ENCODE measurements around the gene IQCH.
"Not testable (repeated sequence)": the region's sequence is repeated elsewhere in the genome, so short reads cannot be mapped to it uniquely, and the experiment has no call there.

IQCH gene

GRCh38 chr15:67399925-67400324 is 145.3 kb downstream of the IQCH start:
- no peak for DNase-seq

DNA sequence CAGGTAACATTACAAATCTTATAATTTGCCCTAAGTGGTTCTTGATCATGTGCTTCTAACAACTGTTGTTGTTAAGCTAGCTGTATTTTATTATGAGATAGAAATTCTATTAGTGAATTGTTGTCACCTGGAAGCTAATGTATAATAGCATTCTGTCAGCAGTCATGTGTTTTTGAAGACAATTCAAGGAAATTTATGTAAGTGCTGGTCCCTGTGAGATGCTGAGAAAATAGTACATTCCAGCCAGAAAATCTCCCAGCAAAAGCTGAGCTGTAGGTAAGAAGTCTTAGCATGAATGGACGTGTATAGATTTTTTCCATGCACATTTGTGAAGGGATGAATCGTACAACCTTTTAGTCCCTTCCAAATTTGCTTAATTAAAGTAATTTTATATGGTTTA is 146.3 kb downstream of the IQCH start:
- no peak for DNase-seq

DNA sequence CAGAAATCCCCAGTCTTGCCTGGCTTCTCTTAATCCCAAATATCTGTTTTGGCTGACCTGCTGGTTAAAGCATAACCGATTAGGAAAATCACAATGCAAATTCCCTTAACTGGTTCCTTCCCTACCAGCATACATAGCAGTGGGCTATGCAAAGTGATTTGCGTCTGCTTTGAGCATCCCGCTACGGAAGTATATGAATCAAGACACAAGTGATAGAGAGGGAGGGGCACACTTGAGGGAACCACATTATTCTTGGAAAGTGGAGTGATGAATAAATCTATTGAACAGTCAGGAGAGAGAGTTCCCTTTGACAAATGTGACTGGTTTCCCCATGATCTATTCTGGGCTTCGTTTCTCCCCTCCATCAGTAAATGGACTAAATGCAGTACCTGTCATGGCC is 146.8 kb downstream of the IQCH start:
- DNase-seq = no peak

- no peak for DNase-seq
Observed at GRCh38 chr15:67403428-67404154, 149.0 kb downstream of the IQCH start.

DNA sequence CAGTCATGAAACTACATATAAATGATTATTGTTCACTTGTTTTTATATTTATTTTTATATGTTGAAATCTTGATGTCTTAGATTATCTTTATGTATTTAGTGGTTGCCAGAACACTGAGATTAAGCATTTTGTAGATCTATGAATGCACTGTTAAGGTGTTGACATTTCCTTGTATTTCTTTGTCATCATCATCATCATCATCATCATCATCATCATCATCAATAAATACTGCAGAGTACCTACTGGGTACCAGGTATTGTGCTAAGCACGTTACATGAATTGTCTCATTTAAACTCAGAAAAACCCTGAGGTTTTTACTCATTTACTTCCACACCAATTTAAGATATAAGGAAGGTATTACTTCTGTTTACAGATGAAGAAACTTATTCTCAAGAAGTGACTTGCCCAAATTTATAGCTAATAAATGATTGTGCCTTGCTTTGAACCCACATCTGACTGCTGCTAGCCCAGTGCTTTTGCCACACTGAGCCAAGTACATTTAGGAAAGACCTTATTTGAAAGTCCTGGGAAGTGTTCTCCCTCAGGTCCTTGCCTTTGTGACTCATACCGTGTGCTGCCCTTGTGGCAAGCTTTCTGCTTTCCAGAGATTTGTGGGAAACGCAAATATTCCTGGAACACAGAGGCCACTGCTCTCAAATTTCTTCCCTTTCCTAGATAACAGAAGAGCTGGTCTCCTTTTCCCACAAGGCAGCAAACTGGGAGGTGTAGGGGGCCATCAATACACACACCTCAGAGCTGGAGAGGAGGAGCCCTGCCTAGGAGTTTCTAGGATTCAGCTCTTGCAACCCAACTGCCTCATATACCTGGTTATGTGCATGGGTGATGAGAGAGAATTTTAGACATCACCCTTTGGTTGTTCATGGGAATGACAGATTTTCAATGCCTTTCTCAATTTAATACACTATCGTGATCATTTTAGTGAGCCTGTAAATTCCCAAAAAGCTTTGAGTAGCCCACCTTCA is 150.9 kb downstream of the IQCH start:
- DNase-seq = no peak

GRCh38 chr15:67406257-67406861 is 151.8 kb downstream of the IQCH start:
- DNase-seq = no peak

DNA sequence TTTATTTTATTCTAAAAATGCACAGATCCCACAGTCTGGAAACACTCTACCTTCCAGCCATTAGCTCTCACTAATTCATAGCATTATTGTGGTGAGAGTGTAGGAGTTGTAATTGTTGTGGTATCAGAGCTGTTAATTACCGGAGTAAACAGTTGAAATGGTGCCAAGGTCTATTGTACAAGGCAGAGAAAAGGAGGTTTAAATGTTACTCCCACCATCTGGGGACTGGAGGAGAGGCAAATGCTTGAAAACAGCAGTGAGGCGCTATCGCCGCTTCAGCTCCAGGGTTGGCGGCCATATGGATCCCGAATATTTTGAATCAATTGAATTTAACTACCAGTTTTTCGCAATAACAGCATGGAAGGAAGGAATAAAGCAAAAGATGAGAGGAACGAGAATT is 153.2 kb downstream of the IQCH start:
- no peak for DNase-seq

DNA sequence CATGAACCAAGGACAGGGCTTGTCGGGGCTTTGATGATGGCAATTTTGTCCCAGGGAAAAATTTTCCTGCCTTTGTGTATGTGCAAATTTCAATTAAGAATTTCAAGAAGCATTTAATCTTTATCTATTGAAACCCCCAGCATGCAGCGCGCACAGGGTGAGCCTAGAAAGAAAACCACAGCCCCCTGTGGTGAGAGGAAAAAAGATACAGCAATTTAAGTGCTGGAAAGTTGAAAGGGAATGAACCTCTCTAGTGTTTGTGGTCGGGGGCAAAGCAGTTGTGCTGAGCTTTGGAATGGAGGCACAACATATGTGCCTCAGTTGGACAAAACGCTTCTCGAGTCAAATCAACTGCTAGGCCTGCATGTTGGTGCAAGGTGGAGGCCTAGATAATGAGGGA is 154.6 kb downstream of the IQCH start:
- no peak for DNase-seq

- no peak for DNase-seq
Observed at GRCh38 chr15:67411486-67411885, 156.9 kb downstream of the IQCH start.

DNA sequence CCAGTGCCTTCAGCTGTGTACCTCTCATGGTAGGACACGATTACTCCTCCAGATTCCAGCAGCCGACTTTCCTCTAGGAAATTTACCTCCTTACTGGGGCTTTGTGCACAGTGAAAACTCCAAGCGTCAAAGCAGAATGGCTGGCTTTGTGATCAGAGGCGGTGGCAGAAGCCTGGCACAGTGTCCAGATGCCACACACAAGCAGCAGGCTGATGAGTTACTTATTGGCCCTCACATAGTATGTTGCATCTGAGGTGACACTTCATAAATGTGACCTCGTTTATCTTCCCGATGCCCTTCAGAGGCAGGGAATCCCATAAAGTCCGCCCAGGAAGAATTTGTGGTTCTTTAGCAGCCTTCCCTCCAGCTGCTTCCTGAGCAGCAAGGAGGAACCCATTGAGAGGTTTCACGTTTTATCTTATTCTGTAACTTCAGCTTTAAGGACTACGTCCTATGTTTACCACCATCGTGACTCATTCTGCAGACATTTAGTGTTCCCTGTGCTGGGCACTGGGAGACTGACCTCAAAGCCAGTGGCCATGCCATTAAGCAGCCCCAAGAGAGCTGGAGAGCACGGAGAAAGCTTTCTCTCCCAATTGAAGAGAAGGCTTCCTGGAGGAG is 159.3 kb downstream of the IQCH start:
- DNase-seq = no peak

GRCh38 chr15:67415181-67415580 is 160.6 kb downstream of the IQCH start:
- DNase-seq = no peak

- DNase-seq = no peak
Observed at GRCh38 chr15:67416891-67417290, 162.3 kb downstream of the IQCH start.

DNA sequence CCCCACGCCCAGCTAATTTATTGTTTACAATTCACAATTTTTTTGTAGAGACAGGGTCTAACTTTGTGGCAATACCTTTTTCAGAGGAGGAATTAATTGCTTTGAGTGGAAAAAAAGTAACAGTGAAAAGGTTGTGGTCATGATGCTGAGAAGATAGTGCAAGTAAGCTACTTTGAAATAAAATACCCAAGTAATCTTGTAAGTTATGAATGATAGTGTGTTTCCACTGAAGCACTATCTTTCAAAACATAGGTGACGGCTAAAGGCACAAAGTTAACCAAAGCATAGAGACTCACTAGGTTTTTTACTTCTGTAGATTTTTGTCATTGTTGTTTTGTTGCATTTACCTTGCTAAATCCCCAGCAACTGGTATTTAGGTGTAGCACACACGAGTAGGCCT is 165.1 kb downstream of the IQCH start:
- no peak for DNase-seq

GRCh38 chr15:67420137-67420536 is 165.6 kb downstream of the IQCH start:
- no peak for DNase-seq

GRCh38 chr15:67421105-67421504 is 166.5 kb downstream of the IQCH start:
- DNase-seq = no peak

DNA sequence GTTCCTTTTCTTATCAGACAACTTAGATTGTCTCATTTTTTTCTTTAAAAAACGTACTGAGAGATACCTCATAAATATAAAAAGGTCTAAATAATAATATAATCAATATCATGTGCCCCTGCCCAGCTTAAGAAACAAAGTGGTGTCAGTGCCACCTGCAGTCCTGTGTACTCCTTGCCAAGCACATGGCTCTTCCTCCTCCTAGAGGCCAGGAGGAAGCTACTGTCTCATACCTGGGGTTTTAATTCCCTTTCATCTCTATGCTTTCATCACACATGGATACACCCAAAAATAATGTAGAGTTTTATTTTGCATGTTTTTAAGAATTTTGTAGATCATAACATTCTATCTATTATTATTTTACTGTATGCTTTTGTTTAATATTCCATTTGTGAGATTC is 167.7 kb downstream of the IQCH start:
- no peak for DNase-seq

DNA sequence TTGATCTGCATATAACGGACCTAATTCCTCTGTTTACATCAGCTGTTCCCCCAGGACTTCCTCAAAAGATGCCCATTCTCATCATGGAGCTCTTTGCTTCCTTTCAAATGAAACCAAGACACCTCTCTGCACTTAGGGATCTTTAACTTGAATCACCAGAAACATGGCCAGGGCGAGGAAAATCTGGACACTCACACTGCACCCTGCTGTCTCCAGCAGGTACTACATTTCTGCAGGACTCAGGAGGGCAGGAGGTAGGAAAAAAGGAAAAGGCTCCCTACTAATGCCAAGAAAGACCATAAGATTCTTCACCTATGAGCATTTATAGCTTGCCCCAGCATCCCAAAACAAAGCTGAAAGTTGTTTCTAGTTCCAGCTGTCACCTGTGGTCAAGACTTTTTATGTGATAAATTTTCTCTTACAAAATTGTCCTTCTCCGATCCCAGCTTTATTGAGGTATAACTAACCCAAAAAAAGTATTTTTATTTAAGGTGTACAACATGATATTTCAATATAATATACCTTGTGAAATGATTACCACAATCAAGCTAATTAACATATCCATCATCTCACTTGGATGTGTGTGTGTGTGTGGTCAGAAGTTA is 179.0 kb downstream of the IQCH start:
- no peak for DNase-seq

DNA sequence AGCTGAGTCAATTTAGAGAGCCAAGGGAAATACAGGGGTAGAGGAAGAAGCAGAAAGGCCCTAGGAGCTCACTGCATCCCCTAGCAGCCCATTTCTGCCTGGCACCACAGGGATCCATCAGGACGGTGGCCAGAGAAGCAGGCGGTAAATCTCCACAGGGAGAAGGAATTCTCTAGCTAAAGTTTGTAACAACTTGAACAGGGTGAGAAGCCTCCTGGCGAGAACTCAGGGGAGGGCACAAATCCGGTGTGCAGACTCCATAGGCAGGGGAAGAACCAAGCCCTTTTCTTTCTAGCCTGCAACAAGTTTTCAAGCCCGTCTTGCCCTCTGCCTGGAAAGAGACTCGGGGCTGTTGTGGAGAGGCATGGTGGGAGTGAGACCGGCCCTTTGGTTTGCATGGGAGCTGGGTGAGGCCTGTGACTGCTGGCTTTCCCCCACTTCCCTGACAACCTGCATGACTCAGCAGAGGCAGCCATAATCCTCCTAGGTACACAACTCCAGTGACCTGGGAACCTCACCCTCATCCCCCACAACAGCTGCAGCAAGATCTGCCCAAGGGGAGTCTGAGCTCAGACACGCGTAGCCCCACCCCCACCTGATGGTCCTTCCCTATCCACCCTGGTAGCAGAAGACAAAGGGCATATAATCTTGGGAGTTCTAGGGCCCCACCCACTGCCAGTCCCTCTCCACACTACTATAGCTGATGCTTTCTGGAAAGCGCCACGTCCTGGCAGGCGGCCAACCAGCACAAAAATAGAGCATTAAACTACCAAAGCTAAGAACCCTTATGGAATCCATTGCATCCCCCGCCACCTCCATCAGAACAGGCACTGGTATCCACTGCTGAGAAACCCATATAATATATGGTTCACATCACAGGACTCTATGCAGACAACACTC is 182.0 kb downstream of the IQCH start:
- not testable (repeated sequence) for DNase-seq

- DNase-seq = no peak
Observed at GRCh38 chr15:67444100-67444499, 189.5 kb downstream of the IQCH start.

- no peak for DNase-seq
Observed at GRCh38 chr15:67446449-67446848, 191.9 kb downstream of the IQCH start.

DNA sequence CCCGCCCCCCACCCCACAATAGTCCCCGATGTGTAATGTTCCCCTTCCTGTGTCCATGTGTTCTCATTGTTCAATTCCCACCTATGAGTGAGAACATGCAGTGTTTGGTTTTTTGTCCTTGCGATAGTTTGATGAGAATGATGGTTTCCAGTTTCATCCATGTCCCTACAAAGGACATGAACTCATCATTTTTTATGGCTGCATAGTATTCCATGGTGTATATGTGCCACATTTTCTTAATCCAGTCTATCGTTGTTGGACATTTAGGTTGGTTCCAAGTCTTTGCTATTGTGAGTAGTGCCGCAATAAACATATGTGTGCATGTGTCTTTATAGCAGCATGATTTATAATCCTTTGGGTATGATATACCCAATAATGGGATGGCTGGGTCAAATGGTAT is 193.8 kb downstream of the IQCH start:
- DNase-seq = not testable (repeated sequence)

DNA sequence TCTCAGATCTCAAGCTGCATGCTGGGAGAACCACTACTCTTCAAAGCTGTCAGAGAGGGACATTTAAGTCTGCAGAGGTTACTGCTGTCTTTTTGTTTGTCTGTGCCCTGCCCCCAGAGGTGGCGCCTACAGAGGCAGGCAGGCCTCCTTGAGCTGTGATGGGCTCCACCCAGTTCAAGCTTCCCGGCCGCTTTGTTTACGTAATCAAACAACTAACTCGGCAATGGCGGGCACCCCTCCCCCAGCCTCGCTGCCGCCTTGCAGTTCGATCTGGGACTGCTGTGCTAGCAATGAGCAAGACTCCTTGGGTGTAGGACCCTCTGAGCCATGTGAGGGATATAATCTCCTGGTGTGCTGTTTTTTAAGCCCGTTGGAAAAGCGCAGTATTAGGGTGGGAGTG is 199.1 kb downstream of the IQCH start:
- DNase-seq = not testable (repeated sequence)
